Cardiac fibroblast (primary cell): ENCODE data around the gene NINJ2.

Experiments
- DNase-seq, 2 donors: peaks; one replicate each; pipeline versions ENCODE4 v3.0.0 to v3.0.0-alpha.2; 2010; ENCODE audit warnings: low read depth in 2 of 2
- H3K4me3 ChIP-seq, 2 donors: replicated peaks in 1 of 2; 1 replicate in 1 of 2; 2 replicates in 1 of 2; pipeline ENCODE4 v1.5.1; 2011; ENCODE audit warnings: low read depth in 2 of 2, low read length in 2 of 2, mild to moderate bottlenecking in 2 of 2, moderate library complexity in 1 of 2
- CTCF ChIP-seq: IDR thresholded peaks from one replicate; pipeline ENCODE4 v1.5.1; 2011; ENCODE audit warnings: low read depth, mild to moderate bottlenecking, low read length, inconsistent platforms

The NINJ2 gene

GRCh38 chr12:563250-563781, 99.9 kb downstream of the NINJ2 start:
- no peak for DNase-seq
- H3K4me3 ChIP-seq = no peak overlapping the region
- TF ChIP-seq CTCF = no peak

- no peak overlapping the region for H3K4me3 ChIP-seq
- no peak for TF ChIP-seq CTCF
- DNase-seq = no peak
Measured at GRCh38 chr12:562634-563033, 100.6 kb downstream of the NINJ2 start.

- no peak overlapping the region for H3K4me3 ChIP-seq
- no peak for TF ChIP-seq CTCF
- DNase-seq = no peak
Measured at GRCh38 chr12:561908-562593, 101.2 kb downstream of the NINJ2 start.

GRCh38 chr12:561391-561705, 101.9 kb downstream of the NINJ2 start:
- TF ChIP-seq CTCF = no peak
- H3K4me3 ChIP-seq = no peak overlapping the region

GRCh38 chr12:560691-561390, 102.4 kb downstream of the NINJ2 start:
- H3K4me3 ChIP-seq = no peak overlapping the region
- TF ChIP-seq CTCF = no peak
- DNase-seq = no peak

More at GRCh38 chr12:561391-561705, 101.9 kb downstream of the NINJ2 start:
- DNase-seq = no peak

GRCh38 chr12:559906-560455, 103.3 kb downstream of the NINJ2 start:
- H3K4me3 ChIP-seq = no peak overlapping the region
- TF ChIP-seq CTCF = no peak
- no peak for DNase-seq
